HEK293 (cell line): ENCODE measurements around the gene GLO1.

Source experiments
- ZNF10 ChIP-seq: fragments of 450-650 bp; formaldehyde crosslinking; IDR thresholded peaks from 2 replicates; pipeline ENCODE4 v1.5.1; 2017; ENCODE audit warnings: missing biosample characterization, missing genetic modification characterization
- ZNF121 ChIP-seq: fragments of 450-650 bp; formaldehyde crosslinking; IDR thresholded peaks from 2 replicates; pipeline ENCODE4 v1.5.1; 2016; ENCODE audit warnings: missing biosample characterization, missing genetic modification characterization
- ZNF274 ChIP-seq, 2 experiments: fragments of 200-500 bp in 1 of 2; fragments of 450-650 bp in 1 of 2; sonication (Bioruptor generic) in 1 of 2; formaldehyde crosslinking in 1 of 2; IDR thresholded peaks; 2 replicates each; pipeline versions ENCODE4 v1.5.1 to v1.6.1; 2014 to 2016; ENCODE audit warnings: borderline replicate concordance in 1 of 2, inconsistent platforms in 1 of 2, low read length in 1 of 2, missing biosample characterization in 1 of 2, missing genetic modification characterization in 1 of 2
- ZNF585B ChIP-seq: fragments of 450-650 bp; formaldehyde crosslinking; IDR thresholded peaks from 2 replicates; pipeline ENCODE4 v1.5.1; 2016; ENCODE audit warnings: missing biosample characterization, missing genetic modification characterization
- ZNF785 ChIP-seq: fragments of 450-650 bp; formaldehyde crosslinking; IDR thresholded peaks from 2 replicates; pipeline ENCODE4 v1.5.1; 2016; ENCODE audit warnings: missing biosample characterization, missing genetic modification characterization
- TF ChIP-seq, protein P1 (sequence below): fragments of 450-650 bp; formaldehyde crosslinking; optimal IDR thresholded peaks from 2 replicates; pipeline ENCODE3; 2016; ENCODE audit warnings: missing biosample characterization, mild to moderate bottlenecking, missing genetic modification characterization
- TF ChIP-seq, protein P2 (sequence below): fragments of 450-650 bp; formaldehyde crosslinking; IDR thresholded peaks from 2 replicates; pipeline ENCODE4 v1.5.1; 2016; ENCODE audit warnings: missing biosample characterization, missing genetic modification characterization
- TF ChIP-seq, protein P3 (sequence below): fragments of 450-650 bp; formaldehyde crosslinking; IDR thresholded peaks from 2 replicates; pipeline ENCODE4 v1.5.1; 2016; ENCODE audit warnings: missing biosample characterization, missing genetic modification characterization

DNA sequence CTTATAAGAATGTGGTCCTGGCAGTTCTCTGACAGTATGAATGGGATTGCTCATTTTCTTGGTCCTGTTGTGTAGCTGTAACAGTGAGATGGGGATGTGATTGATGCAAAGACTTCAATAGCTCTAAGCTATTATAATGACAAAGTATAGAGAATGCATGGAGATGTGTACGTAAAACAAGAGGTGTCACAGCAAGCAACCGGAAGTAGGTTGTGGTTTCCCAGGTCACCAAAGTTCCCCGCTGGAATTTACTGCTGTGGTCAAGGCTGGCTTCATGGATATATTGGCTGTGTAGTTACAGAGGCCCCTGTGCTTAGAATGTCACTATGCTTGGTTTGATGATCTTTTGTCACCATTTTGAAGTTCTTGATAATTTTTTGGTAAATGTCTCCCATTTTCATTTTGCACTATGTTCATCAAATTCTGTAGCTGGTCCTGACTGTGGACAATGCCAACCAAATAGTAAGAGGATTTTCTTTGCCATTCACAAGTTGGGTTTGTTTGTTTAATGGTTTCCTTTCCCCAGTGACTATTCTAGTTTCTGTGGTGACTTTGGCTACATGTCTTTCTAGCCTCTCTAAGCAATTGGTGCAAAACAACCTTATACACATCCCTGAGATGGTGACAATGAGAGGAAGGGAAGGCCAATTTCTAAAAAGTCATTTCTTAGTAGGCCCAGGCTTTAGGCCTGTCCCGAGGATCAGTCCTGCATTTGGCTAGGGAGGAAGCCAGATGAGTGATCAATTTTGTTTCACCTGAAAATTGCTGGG is 22.7 kb upstream of the GLO1 start:
- no peak for TF ChIP-seq ZNF274 (IDR thresholded peaks at IDR 0.05; ENCODE audit: low read length)
- no peak for TF ChIP-seq ZNF274 (tag by site-specific recombination; IDR thresholded peaks at IDR 0.05; ENCODE audit: borderline replicate concordance)
- TF ChIP-seq, protein P1, sequence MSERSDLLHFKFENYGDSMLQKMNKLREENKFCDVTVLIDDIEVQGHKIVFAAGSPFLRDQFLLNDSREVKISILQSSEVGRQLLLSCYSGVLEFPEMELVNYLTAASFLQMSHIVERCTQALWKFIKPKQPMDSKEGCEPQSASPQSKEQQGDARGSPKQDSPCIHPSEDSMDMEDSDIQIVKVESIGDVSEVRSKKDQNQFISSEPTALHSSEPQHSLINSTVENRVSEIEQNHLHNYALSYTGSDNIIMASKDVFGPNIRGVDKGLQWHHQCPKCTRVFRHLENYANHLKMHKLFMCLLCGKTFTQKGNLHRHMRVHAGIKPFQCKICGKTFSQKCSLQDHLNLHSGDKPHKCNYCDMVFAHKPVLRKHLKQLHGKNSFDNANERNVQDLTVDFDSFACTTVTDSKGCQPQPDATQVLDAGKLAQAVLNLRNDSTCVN (tag by site-specific recombination): no peak
- no peak for TF ChIP-seq ZNF10 (tag by site-specific recombination)
- TF ChIP-seq, protein P2, sequence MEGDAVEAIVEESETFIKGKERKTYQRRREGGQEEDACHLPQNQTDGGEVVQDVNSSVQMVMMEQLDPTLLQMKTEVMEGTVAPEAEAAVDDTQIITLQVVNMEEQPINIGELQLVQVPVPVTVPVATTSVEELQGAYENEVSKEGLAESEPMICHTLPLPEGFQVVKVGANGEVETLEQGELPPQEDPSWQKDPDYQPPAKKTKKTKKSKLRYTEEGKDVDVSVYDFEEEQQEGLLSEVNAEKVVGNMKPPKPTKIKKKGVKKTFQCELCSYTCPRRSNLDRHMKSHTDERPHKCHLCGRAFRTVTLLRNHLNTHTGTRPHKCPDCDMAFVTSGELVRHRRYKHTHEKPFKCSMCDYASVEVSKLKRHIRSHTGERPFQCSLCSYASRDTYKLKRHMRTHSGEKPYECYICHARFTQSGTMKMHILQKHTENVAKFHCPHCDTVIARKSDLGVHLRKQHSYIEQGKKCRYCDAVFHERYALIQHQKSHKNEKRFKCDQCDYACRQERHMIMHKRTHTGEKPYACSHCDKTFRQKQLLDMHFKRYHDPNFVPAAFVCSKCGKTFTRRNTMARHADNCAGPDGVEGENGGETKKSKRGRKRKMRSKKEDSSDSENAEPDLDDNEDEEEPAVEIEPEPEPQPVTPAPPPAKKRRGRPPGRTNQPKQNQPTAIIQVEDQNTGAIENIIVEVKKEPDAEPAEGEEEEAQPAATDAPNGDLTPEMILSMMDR (tag by site-specific recombination): no peak
- TF ChIP-seq ZNF585B (tag by site-specific recombination): no peak
- no peak for TF ChIP-seq ZNF785
- TF ChIP-seq, protein P3, sequence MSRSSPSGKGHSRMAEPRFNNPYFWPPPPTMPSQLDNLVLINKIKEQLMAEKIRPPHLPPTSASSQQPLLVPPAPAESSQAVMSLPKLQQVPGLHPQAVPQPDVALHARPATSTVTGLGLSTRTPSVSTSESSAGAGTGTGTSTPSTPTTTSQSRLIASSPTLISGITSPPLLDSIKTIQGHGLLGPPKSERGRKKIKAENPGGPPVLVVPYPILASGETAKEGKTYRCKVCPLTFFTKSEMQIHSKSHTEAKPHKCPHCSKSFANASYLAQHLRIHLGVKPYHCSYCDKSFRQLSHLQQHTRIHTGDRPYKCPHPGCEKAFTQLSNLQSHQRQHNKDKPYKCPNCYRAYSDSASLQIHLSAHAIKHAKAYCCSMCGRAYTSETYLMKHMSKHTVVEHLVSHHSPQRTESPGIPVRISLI: no peak
- no peak for TF ChIP-seq ZNF121 (tag by site-specific recombination)
